GM04504 (cell line): ENCODE measurements around the gene MVB12B.

ENCODE experiments used
- DNase-seq: peaks from one replicate; pipeline ENCODE4 v3.0.0-alpha.2; 2012; ENCODE audit warnings: low read depth

The MVB12B gene

DNA sequence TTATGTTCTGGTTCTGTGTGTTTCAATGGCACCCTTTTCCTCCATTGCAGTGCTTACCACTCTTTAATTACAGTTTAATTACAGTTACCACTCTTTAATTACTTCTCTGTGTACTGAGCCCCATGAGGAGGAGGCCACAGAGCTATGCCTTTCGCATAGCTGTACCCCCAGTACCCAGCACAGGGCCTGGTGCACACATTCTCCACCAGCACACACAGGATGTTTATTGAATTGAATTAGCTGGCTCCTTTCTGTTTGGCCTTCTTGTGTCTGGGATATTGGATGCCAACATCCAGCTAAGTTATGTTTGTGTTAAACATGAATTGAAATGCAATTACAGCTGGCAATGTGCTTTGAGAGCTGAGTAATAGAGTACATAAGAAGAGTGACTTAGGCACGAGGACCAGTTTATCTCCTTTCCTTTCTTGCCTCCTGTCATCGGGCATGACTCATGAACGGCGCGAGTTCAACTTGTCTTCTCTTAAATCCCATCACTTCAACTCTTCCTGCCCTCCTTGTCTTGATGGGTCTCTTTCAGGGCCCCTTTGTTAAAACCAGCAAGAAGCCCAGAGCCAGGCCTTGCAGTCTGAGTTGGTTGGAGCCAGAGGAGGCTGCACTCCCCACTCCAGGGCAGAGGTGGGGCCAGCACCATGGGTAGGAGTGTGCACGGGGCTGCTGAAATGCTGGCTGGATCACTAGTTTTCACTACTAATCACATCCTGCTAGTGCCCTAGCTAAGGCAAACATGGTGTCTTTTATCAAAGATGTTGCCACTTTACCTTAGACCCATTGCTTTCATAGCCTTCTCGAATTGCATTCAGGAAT, 37.4 kb downstream of the MVB12B start:
- no peak for DNase-seq

DNA sequence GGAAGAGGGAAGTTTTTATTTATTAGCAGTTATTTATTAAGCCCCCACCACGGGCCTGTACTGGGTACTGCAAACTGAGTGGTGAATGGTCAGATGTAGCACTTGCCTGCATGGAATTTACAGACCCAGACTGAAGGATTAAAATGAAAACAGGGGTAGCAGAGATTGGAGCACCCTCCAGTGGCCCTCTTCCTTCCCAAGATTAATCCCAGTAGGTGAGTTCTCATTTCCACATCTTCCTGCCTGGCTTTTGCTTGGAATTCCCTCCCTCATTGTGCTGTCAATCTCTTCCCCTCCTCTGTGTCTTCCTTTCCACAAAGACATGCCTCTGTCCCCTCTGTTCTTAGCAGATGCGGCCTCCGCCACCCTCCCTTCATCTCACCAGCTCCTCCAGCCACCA, 39.2 kb downstream of the MVB12B start:
- DNase-seq = no peak

- no peak for DNase-seq
Observed at GRCh38 chr9:126366366-126367011, 39.9 kb downstream of the MVB12B start.

- no peak for DNase-seq
Observed at GRCh38 chr9:126367139-126367538, 40.5 kb downstream of the MVB12B start.

DNA sequence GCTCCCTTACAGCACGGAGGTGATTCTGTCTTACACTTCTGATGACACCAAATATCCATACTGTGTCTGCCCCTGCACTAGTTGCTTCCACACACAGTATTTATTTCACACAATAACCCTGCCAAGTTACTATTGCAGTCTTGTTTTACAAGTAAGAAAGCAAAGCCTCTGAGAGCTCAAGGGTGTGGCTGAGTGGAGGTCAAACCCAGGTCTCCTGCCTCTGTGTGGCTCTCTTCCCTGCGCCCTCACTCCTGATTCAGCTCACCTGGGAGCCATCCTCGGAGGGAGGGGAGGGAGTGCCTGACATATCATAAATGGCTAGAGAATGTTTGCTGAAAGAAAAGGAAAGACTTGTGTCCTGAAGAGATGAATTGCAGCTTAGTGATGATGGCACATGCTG, 41.0 kb downstream of the MVB12B start:
- no peak for DNase-seq

DNA sequence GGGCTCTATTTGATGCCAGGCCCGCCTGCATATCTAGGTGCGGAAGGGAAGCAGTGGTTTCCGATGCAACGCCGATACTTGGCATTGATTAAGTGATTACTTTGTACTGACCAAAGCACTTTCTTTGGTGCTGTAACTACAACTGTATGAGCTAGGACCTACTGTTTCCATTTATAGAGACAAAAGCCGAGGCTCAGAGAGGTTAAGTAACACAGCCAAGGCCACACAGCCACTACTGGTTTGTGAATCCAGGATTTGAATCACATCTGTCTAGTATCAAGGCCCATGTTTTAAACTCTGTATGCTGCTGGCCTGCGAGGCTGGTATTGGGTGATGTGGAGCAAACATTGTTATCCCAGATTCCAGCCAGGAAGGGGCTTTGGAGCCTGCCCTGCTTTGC, 41.4 kb downstream of the MVB12B start:
- no peak for DNase-seq

- DNase-seq = no peak
Observed at GRCh38 chr9:126371007-126371870, 44.6 kb downstream of the MVB12B start.

DNA sequence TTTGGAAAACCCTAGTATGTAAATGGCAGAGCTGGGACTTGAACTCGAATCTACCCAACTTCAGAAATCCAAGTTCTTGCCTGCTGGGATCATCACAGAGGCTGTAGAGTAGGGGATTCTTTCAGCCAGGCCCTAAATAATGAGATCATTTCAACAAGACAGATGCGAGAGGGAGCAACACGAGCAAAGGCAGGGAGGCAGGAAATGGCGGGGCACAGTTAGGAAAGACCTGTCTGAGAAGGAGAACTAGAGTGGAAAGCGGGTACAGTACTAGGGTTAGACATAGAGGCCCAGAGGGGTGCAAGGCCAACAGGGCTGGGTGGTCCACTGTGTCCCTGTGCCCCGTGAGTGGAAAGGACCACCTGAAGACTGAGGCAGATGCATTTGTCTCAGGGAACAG, 46.1 kb downstream of the MVB12B start:
- DNase-seq = no peak

DNA sequence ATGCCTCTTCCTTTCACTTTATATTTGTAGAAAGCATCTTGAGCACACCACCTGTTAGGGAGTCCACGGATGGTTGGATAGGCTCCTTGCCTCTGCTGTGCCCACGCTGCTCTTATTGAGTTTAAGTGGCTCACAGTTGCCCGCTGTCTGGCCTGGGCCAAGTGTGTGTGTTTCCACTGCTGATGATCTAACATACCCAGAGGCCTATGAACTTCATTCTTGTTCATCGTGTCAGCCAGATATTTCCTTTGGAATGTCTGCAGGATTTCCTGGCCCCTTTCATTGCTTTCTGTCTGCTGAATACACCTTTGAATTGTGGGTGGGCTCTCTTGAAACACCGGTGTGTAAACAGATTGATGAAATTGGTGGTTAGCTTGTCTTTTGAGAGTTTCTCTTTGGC, 46.6 kb downstream of the MVB12B start:
- no peak for DNase-seq

DNA sequence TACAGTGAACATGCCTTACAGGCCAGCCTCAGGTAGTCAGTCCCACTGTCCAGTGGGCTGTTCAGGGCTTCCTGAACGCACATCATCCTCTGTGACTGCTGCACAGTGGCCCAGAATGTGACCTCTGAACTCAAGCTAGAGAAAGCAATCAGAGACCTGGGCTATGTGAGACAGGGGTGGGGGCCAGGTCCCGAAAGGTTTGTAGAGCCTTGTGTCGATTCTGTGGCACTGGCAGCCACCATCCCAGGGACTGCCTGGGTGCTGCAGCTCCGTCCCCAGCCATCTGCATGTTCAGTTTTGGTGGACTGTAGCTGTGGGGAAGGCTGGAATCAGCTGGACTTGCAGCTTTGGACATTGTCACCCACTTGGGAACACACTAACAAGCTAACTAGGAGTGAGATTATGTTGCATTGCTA, 47.7 kb downstream of the MVB12B start:
- DNase-seq = no peak

DNA sequence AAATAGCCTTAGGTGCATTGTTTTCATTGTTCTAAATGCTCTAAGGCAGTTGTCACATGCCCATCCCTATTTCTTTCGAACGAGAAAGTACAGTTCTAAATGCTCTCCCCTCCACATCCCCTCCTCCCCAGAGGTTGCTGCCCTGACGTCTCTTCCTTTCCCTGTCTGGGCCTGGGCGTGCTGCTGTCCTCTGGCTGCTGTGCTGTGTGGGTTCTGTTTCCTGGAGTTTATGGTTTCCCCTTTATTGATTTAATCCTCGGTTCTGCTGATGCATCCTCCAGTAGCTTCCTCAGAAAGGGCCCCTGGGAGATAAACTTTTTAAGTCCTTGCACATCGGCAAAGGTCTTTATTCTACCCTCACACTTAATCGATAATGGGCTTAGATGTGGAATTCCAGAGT, 48.8 kb downstream of the MVB12B start:
- no peak for DNase-seq

DNA sequence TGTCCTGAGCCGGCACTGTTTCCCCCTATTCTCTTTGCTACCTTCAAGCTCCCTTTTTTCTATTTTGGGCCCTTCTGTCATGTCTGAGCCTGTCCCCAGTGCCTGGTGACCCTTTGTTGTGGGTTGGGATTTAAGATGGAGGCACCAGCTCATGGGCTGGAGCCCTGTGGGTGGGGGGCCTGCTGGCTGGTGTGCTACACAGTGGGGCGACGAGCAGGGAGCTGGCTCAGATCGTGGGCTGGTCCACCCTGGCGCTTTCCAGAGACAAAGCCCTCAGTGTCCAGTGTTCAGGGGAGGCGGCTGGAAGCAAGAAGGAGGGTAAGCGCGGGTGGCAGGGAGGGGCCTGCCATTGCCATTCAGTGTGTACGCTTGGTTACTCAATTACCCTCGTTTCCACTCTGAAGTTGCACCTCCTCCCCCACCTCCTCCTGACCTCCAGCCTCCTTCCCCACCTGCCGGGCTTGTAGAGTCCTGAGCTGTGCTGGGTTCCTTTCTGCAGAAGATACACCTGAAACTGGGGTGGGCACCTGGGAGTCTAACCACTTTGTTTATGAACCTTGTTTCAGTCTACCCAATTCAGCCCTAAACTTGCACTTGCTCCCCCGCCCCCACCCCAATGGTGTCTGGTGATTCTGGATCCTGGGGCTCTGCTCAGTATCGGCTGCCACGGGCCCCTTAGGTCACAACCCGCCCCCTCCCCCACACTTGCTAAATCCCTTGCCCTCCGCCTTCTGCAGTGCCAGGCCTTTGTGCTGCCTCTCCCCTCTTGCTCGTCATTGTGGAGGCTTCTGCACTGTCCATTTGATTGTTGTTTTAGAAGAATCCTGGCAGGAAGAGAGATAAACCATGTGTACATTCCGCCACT, 49.9 kb downstream of the MVB12B start:
- DNase-seq = no peak

DNA sequence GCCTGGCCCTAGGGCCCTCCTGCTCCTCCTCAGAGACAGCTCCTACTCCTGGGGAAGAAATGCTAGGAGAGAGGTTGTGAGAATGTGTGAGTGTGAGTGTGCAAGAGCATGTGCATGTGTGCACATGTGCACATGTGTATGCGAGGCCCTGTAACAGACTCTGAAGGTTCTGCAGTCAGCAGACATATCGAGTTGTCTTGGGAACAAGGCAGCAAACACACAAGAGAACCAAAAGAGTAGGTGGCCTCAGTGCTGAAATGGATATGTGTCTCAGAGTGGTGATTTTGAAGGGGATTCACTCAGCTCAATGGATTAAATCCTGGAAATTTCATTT, 50.5 kb downstream of the MVB12B start:
- no peak for DNase-seq

- no peak for DNase-seq
Observed at GRCh38 chr9:126377536-126377935, 50.9 kb downstream of the MVB12B start.

GRCh38 chr9:126378761-126379160, 52.1 kb downstream of the MVB12B start:
- no peak for DNase-seq

DNA sequence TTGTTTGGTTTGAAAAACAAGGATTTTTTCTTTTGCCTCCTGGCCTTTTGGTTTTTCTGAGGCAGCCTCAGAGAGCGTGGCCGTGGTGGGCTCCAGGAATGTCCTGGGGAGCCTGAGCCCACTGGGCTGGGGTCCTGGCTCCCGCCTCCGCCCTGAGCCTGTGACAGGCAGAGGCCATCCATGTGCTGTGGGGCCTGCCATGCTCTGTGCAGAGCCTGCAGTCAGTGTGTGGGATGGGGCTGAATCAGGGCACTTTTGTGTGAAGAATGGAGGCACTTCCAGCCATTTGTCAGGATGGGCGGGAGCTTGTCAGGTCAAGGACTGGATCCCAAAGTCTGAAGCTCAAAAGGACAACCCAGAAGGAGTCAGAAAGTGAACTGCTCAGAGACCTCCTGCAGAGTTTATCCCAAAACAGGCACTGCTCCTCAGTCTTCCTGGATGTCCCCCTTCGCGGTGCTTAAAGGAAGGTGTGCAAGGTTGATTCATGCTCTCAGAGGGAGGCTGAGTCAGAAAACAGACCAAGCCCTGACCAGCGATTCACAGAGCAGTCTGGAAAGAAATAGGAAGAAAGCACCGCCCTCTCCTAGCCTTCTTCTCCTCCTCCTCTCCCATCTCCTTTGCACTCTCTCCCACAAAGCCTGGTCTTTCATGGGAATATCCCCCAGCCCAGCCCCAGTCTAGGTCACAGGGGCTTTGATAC, 53.2 kb downstream of the MVB12B start:
- no peak for DNase-seq

DNA sequence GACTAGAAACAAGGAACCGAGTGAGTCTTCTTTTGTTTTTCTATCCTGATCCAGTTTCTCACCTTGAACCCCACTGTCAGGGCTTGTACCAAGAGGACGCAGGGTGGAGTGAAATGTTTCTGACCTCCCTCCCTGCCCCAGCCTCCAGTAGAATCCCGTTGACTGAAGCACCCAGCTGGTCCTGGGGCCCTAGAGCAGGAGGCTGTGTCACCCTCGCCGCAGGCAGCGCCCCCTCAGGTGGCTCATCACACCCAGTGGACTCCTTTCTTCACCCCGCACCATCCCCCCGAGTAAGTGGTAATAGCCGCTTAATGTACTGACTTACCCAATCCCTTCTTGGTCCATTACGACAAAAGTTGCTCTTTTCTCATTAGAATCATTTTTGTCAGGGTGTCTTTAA, 53.8 kb downstream of the MVB12B start:
- DNase-seq = no peak

GRCh38 chr9:126381195-126381594, 54.6 kb downstream of the MVB12B start:
- DNase-seq = no peak

DNA sequence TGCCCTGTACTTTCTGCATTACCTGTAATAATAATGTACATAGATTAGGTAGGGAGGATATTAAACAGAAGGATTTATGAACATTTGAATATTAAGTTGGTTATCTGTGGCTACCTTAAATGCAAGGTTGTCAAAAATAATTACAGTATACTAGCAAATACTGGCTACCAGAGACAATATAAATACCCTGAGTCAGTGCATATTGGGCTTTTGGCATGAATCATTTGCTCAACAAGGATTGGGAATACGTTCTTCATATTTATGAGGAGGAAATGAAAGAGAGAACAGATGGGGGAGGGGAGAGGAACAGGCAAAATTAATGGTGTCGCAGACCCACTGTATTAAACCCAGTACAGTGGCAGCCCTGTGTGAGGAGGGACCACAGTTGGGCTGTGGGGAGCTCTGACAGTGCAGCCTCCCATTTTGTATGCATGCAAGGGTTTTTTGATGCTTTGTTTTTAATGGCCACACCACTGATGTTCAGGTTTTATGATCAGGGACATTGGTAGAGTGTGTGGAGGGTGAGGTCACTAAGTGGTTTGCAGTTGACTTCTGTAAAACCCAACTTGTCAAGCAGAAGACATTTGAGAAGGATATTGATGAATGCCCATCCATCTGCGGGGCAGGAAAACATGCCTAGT, 56.9 kb downstream of the MVB12B start:
- DNase-seq = no peak

GRCh38 chr9:126384926-126385325, 58.3 kb downstream of the MVB12B start:
- DNase-seq = no peak

DNA sequence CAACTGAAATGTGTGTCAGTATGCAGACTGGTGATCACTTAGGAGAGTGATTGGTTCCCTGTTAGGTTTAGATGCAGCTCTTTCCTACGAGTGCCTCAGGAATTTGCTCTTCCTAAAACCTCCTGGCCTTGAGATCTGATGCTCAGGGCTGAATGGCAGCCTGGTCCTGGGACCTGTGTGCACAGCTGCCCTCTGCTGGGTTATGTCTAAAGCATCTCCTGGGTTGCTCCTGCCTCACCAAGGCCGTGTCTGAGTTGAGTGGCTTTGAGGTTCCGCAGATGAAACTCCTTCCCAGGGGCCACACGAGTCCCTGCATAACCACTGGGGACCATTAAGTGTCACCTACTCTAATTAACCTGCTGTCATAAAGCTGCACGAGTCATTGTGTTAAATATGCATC, 59.5 kb downstream of the MVB12B start:
- DNase-seq = no peak
